HepG2 (cell line): ENCODE results near the gene NOS1AP. TPM values are rescaled to one million over a fixed set of nuclear protein-coding genes. Genes with fewer than 3 reads are reported as not detected.
A peak's percentile ranks its signal among the peaks of the same experiment; 100 is the strongest.

Experiments
- ATAC-seq: fragments of 200-7000 bp; cut with Tn5 transposase; 3 replicates; pipeline ENCODE4 v1.9.1; 2020; ENCODE audit warnings: mild to moderate bottlenecking, moderate library complexity
- BruUV-seq: library from RNA; stranded (reverse); fragments of 400-500 nt; replicated peaks from 2 replicates; lab custom pipeline; 2021; lab: Mats Ljungman, UMichigan
- CTCF ChIA-PET: fragments of 300-600 bp; formaldehyde crosslinking; extraction: SDS; loops from one replicate; lab custom pipeline; 2021; ENCODE audit warnings: low total read pairs, inconsistent platforms, low intra/inter-chr PET ratio; lab: Yijun Ruan, JAX
- POLR2A ChIA-PET: fragments of 350-600 bp; sonication (Branson Sonifier 250); formaldehyde crosslinking; loops from one replicate; lab custom pipeline; 2020; ENCODE audit warnings: antibody characterized with exemption, inconsistent platforms; lab: Yijun Ruan, JAX
- DNase-seq: peaks from one replicate; pipeline ENCODE4 v3.0.0-alpha.2; 2015; ENCODE audit warnings: low spot score
- FAIRE-seq: peaks from 3 replicates; lab custom pipeline; 2011; peaks lifted over from hg19 to GRCh38; lab: Jason Lieb, UNC
- H2AFZ ChIP-seq: one replicate; pipeline ENCODE4 v1.6.1; 2011; ENCODE audit warnings: low read length, inconsistent platforms
- H3K27ac ChIP-seq: fragments of 300-600 bp; 3 replicates; pipeline ENCODE4 v1.8.0; 2011; ENCODE audit warnings: mixed run types, mild to moderate bottlenecking, mixed read lengths, low read length, inconsistent platforms; ENCODE audit not compliant: insufficient read depth; ENCODE audit errors: extremely low read length
- H3K27me3 ChIP-seq, 2 experiments: fragments of 200-600 bp in 1 of 2; 2 replicates in 1 of 2; 3 replicates in 1 of 2; pipeline versions ENCODE4 v1.6.0 to v1.8.0; 2011; ENCODE audit warnings: low read length in 2 of 2, mild to moderate bottlenecking in 2 of 2, moderate library complexity in 2 of 2, inconsistent platforms in 1 of 2; ENCODE audit not compliant: insufficient read depth in 2 of 2, control insufficient read depth in 1 of 2
- H3K36me3 ChIP-seq, 2 experiments: fragments of 200-600 bp in 1 of 2; replicated peaks in 1 of 2; 2 replicates in 1 of 2; 3 replicates in 1 of 2; pipeline versions ENCODE4 v1.5.1 to v1.8.0; 2011; ENCODE audit warnings: low read length in 2 of 2, inconsistent platforms in 1 of 2; ENCODE audit not compliant: insufficient read depth in 2 of 2, control insufficient read depth in 1 of 2
- H3K4me1 ChIP-seq: 2 replicates; pipeline ENCODE4 v1.5.1; 2012; ENCODE audit warnings: low read length, inconsistent platforms; ENCODE audit not compliant: insufficient read depth
- H3K4me2 ChIP-seq: 2 replicates; pipeline ENCODE4 v1.6.0; 2011; ENCODE audit warnings: low read depth, low read length, inconsistent platforms
- H3K4me3 ChIP-seq, 3 experiments: fragments of 200-600 bp in 1 of 3; sonication (generic), shearing (Covaris generic) in 1 of 3; replicated peaks in 1 of 3; 2 replicates each; pipeline ENCODE4 v1.5.1; 2011 to 2016; ENCODE audit warnings: low read length in 3 of 3, inconsistent platforms in 2 of 3, low read depth in 2 of 3, mild to moderate bottlenecking in 2 of 3, control low read depth in 1 of 3, mixed read lengths in 1 of 3; ENCODE audit not compliant: insufficient read depth in 1 of 3
- H3K79me2 ChIP-seq: one replicate; pipeline ENCODE4 v1.6.1; 2011; ENCODE audit warnings: low read length, inconsistent platforms; ENCODE audit not compliant: insufficient read depth
- H3K9ac ChIP-seq: 2 replicates; pipeline ENCODE4 v1.6.0; 2011; ENCODE audit warnings: mild to moderate bottlenecking, low read depth, low read length, inconsistent platforms; ENCODE audit not compliant: insufficient read depth
- H3K9me3 ChIP-seq: 2 replicates; pipeline ENCODE4 v1.5.1; 2012; ENCODE audit warnings: mild to moderate bottlenecking, low read length
- H4K20me1 ChIP-seq: 2 replicates; pipeline ENCODE4 v1.6.0; 2011; ENCODE audit warnings: inconsistent platforms, mild to moderate bottlenecking, low read length, moderate library complexity; ENCODE audit not compliant: insufficient read depth
- ELF1 ChIP-seq: sonication (generic); formaldehyde crosslinking; IDR thresholded peaks from 2 replicates; pipeline ENCODE4 v1.4.0; 2020; ENCODE audit warnings: missing genetic modification reagents
- ELF3 ChIP-seq: IDR thresholded peaks from 2 replicates; pipeline ENCODE4 v1.6.1; 2016; ENCODE audit warnings: missing genetic modification reagents, missing compliant biosample characterization
- MLLT10 ChIP-seq: sonication (generic); formaldehyde crosslinking; IDR thresholded peaks from 2 replicates; pipeline ENCODE4 v1.4.0; 2020; ENCODE audit warnings: missing genetic modification reagents
- NAIF1 ChIP-seq: sonication (generic); formaldehyde crosslinking; IDR thresholded peaks from 2 replicates; pipeline ENCODE4 v1.5.0; 2020; ENCODE audit warnings: mild to moderate bottlenecking, missing genetic modification reagents, borderline replicate concordance
- SRSF1 ChIP-seq: fragments of 200-400 bp; formaldehyde crosslinking; optimal IDR thresholded peaks from 2 replicates; pipeline ENCODE3; 2017; ENCODE audit warnings: mild to moderate bottlenecking, low read depth, low read length, moderate library complexity
- STAG1 ChIP-seq: sonication (generic); formaldehyde crosslinking; IDR thresholded peaks from 2 replicates; pipeline ENCODE4 v1.4.0; 2020; ENCODE audit warnings: missing genetic modification reagents
- ZFP37 ChIP-seq: sonication (generic); formaldehyde crosslinking; IDR thresholded peaks from 2 replicates; pipeline ENCODE4 v1.4.0; 2020; ENCODE audit warnings: missing genetic modification reagents, borderline replicate concordance
- ZNF12 ChIP-seq: sonication (generic); formaldehyde crosslinking; IDR thresholded peaks from 2 replicates; pipeline ENCODE4 v1.5.0; 2020; ENCODE audit warnings: missing genetic modification reagents
- ZNF274 ChIP-seq: sonication (generic); formaldehyde crosslinking; IDR thresholded peaks from 2 replicates; pipeline ENCODE4 v1.5.1; 2020; ENCODE audit warnings: mild to moderate bottlenecking, missing genetic modification reagents
- ZNF678 ChIP-seq: sonication (generic); formaldehyde crosslinking; IDR thresholded peaks from 2 replicates; pipeline ENCODE4 v1.4.0; 2020; ENCODE audit warnings: mild to moderate bottlenecking, missing genetic modification reagents
- WGBS: methylation state at CpG from one replicate; pipeline ENCODE4 v1.1.6; 2017; ENCODE audit warnings: low lambda C conversion rate; 5-methylcytosine and 5-hydroxymethylcytosine counted together
- in situ Hi-C: cut with HindIII; loops from 2 replicates; pipeline ENCODE4 v1.10.0; 2017; ENCODE audit warnings: low pct_unique_long_range_greater_than_20kb; ENCODE audit not compliant: extremely low pct_ligation_motif_present
- intact Hi-C: fragments of 100-400 bp; cut with micrococcal nuclease; formaldehyde crosslinking; loops from one replicate; pipeline ENCODE4 v1.10.0; 2022; ENCODE audit not compliant: unreplicated experiment
- polyA plus RNA-seq, 8 experiments: library from polyadenylated mRNA; depleted of rRNA in 3 of 8; stranded (reverse) in 7 of 8; unstranded in 1 of 8; fragments of >200 nt; fragmentation: Illumina TruSeq in 4 of 8; extraction: Trizol in 4 of 8; gene quantifications; 2 replicates each; pipeline versions ENCODE4 v1.2.1 to v1.2.3, GENCODE V29; 2011 to 2016; ENCODE audit warnings: low read depth in 4 of 8, missing spikeins in 1 of 8, mixed read lengths in 1 of 8; ENCODE audit not compliant: insufficient read depth in 1 of 8
- total RNA-seq, 5 experiments: library from RNA; depleted of rRNA; stranded (reverse); fragments of >200 nt; fragmentation: Illumina TruSeq; extraction: Trizol; gene quantifications; 2 replicates each; pipeline ENCODE4 v1.2.3, GENCODE V29; 2016; ENCODE audit warnings: low read depth in 1 of 5
- TF ChIP-seq, protein P1 (sequence below): IDR thresholded peaks from 2 replicates; pipeline ENCODE4 v1.4.0; 2020; ENCODE audit warnings: mild to moderate bottlenecking, missing genetic modification reagents
- TF ChIP-seq, protein P2 (sequence below): sonication (generic); formaldehyde crosslinking; IDR thresholded peaks from 2 replicates; pipeline ENCODE4 v1.5.0; 2020; ENCODE audit warnings: mild to moderate bottlenecking, missing genetic modification reagents, moderate library complexity
- TF ChIP-seq, protein P3 (sequence below): IDR thresholded peaks from 2 replicates; pipeline ENCODE4 v1.6.1; 2018; ENCODE audit warnings: missing genetic modification reagents, mild to moderate bottlenecking, missing compliant biosample characterization
- TF ChIP-seq, protein P4 (sequence below): sonication (generic); IDR thresholded peaks from 2 replicates; pipeline ENCODE4 v1.6.1; 2016; ENCODE audit warnings: low read depth, borderline replicate concordance

The NOS1AP gene
- total and polyA plus RNA-seq, 2 of the 13 experiments (the other 11 are each of a cell fraction or from before 2014, with no cell fraction given): 2.0 to 3.3 TPM

DNA sequence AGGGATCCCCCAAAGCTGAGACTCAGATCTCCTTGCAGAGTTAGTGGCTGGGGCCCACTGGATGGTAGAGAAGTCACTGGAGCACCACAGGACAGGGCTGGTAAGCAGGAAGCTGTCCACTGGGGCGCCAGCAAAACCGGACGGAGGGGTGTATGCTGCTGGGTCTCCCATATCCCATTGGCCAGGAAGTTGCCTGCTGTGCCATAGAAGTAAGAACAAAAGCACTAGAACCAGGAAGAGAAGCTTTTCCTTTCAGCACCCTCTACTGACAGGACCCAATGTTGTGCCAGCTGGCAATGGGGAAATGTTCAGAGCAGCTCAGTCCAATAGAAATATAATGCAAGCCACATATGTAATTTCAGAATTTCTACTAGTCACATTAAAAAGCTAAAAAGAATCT is 160.6 kb downstream of the NOS1AP start:
- Histone ChIP-seq H3K4me2 (no peak overlapping the region), H3K79me2 (peaks cover 13% of the 10 kb centered on the region), H2AFZ (no peak overlapping the region), H3K36me3 (no peaks in the 10 kb centered on the region), H4K20me1 (no peaks in the 10 kb centered on the region), H3K27me3 (no peaks in the 10 kb centered on the region), H3K4me1 (peaks cover 89% of the 10 kb centered on the region), H3K4me3 (no peak overlapping the region), H3K9me3 (no peaks in the 10 kb centered on the region), H3K27ac (no peak overlapping the region), H3K9ac (no peak overlapping the region)
- CTCF ChIA-PET: no interaction called here
- DNase-seq (no peak), ATAC-seq (peak; percentile 56; the same call in 1 of the 3 replicates), FAIRE-seq (no peak)
- intact Hi-C loops (no loop called here), in situ Hi-C loops (no loop called here)
- peak; percentile 51 for TF ChIP-seq STAG1 (CRISPR knock-in tag)
- peak; percentile 42 for TF ChIP-seq ELF1 (CRISPR knock-in tag)
- no peak for TF ChIP-seq ZFP37 (CRISPR knock-in tag)
- TF ChIP-seq SRSF1: no peak
- TF ChIP-seq, protein P1, sequence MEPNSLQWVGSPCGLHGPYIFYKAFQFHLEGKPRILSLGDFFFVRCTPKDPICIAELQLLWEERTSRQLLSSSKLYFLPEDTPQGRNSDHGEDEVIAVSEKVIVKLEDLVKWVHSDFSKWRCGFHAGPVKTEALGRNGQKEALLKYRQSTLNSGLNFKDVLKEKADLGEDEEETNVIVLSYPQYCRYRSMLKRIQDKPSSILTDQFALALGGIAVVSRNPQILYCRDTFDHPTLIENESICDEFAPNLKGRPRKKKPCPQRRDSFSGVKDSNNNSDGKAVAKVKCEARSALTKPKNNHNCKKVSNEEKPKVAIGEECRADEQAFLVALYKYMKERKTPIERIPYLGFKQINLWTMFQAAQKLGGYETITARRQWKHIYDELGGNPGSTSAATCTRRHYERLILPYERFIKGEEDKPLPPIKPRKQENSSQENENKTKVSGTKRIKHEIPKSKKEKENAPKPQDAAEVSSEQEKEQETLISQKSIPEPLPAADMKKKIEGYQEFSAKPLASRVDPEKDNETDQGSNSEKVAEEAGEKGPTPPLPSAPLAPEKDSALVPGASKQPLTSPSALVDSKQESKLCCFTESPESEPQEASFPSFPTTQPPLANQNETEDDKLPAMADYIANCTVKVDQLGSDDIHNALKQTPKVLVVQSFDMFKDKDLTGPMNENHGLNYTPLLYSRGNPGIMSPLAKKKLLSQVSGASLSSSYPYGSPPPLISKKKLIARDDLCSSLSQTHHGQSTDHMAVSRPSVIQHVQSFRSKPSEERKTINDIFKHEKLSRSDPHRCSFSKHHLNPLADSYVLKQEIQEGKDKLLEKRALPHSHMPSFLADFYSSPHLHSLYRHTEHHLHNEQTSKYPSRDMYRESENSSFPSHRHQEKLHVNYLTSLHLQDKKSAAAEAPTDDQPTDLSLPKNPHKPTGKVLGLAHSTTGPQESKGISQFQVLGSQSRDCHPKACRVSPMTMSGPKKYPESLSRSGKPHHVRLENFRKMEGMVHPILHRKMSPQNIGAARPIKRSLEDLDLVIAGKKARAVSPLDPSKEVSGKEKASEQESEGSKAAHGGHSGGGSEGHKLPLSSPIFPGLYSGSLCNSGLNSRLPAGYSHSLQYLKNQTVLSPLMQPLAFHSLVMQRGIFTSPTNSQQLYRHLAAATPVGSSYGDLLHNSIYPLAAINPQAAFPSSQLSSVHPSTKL (CRISPR knock-in tag): no peak
- no peak for TF ChIP-seq ZNF678 (CRISPR knock-in tag)
- TF ChIP-seq MLLT10 (CRISPR knock-in tag): no peak
- TF ChIP-seq, protein P2, sequence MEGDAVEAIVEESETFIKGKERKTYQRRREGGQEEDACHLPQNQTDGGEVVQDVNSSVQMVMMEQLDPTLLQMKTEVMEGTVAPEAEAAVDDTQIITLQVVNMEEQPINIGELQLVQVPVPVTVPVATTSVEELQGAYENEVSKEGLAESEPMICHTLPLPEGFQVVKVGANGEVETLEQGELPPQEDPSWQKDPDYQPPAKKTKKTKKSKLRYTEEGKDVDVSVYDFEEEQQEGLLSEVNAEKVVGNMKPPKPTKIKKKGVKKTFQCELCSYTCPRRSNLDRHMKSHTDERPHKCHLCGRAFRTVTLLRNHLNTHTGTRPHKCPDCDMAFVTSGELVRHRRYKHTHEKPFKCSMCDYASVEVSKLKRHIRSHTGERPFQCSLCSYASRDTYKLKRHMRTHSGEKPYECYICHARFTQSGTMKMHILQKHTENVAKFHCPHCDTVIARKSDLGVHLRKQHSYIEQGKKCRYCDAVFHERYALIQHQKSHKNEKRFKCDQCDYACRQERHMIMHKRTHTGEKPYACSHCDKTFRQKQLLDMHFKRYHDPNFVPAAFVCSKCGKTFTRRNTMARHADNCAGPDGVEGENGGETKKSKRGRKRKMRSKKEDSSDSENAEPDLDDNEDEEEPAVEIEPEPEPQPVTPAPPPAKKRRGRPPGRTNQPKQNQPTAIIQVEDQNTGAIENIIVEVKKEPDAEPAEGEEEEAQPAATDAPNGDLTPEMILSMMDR (CRISPR knock-in tag): peak; percentile 49
- no peak for TF ChIP-seq NAIF1
- TF ChIP-seq, protein P3, sequence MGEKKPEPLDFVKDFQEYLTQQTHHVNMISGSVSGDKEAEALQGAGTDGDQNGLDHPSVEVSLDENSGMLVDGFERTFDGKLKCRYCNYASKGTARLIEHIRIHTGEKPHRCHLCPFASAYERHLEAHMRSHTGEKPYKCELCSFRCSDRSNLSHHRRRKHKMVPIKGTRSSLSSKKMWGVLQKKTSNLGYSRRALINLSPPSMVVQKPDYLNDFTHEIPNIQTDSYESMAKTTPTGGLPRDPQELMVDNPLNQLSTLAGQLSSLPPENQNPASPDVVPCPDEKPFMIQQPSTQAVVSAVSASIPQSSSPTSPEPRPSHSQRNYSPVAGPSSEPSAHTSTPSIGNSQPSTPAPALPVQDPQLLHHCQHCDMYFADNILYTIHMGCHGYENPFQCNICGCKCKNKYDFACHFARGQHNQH: no peak
- TF ChIP-seq, protein P4, sequence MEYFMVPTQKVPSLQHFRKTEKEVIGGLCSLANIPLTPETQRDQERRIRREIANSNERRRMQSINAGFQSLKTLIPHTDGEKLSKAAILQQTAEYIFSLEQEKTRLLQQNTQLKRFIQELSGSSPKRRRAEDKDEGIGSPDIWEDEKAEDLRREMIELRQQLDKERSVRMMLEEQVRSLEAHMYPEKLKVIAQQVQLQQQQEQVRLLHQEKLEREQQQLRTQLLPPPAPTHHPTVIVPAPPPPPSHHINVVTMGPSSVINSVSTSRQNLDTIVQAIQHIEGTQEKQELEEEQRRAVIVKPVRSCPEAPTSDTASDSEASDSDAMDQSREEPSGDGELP: peak; percentile 26; the same call in 1 of the 2 replicates
- peak; percentile 84; the same call in 1 of the 2 replicates for TF ChIP-seq ZNF12 (CRISPR knock-in tag)
- no peak for TF ChIP-seq ZNF274 (CRISPR knock-in tag)
- peak; percentile 51; the same call in 1 of the 2 replicates for TF ChIP-seq ELF3
- no TSS peak for BruUV-seq
- POLR2A ChIA-PET: interaction anchor here (0.6 kb wide), 1 partner anchor 25 kb away, joined by 3 read pairs; no protein-coding TSS in a partner anchor
- 94% methylated on average over 3 of the region's 3 CpGs for WGBS
